HK-2 (cell line): ENCODE measurements around the gene CEACAM21.
"Not testable (repeated sequence)": the region's sequence is repeated elsewhere in the genome, so short reads cannot be mapped to it uniquely, and the experiment has no call there.

ENCODE experiments used
- DNase-seq: peaks from one replicate; pipeline ENCODE4 v3.0.0-alpha.2; 2018; ENCODE audit not compliant: unreplicated experiment

The CEACAM21 gene

DNA sequence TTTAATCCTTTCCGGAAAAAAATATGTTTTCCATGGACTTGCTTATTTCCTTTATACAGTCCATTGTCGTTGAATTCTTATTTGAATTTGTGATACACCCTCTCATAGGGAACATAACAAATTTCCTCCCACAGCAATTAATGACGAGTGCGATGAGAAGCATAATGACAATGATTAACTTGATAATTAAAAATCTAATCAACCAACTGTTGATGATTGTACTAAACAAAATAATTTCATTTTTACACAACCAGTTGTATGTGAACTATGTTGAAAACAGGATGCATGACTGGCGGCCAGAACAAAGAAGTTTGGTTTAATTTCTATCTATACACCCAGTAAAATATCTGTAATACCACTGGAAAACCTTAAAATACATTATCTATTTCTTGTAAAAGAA is 26.1 kb upstream of the CEACAM21 start:
- no peak for DNase-seq

DNA sequence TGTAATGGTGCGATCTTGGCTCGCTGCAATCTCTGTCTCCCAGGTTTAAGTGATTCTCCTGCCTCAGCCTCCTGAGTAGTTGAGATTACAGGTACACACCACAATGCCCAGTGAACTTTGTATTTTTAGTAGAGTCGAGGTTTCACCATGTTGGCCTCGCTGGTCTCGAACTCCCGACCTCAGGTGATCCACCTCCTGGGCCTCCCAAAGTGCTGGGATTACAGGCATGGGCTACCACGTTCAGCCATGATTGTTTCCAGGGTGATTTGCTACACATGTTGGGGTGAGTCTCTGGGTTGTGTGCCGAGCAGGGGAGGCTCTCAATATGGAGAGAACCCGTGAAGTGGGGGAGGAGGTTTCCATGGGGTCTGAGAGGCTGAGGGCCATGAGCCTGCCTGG is 24.8 kb upstream of the CEACAM21 start:
- DNase-seq: no peak

DNA sequence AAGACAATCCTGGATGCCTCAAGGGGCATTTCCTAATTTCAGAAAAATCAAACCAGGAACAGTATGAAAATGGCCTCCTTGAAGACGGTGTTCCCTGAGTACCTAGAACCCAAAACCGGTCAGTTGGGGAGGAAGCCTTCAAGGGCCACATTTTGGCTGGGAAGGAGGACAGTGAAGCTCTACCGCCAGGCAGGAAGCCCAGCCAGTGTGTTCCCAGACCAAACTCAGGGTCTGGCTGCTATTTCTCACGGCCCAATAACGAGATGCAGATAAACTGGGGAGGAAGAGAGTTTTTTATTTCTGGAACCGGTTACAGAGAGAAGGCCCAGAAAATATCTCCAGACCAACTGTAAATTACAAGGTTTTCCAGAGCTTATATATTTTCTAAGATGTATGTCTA is 24.3 kb upstream of the CEACAM21 start:
- DNase-seq: no peak

DNA sequence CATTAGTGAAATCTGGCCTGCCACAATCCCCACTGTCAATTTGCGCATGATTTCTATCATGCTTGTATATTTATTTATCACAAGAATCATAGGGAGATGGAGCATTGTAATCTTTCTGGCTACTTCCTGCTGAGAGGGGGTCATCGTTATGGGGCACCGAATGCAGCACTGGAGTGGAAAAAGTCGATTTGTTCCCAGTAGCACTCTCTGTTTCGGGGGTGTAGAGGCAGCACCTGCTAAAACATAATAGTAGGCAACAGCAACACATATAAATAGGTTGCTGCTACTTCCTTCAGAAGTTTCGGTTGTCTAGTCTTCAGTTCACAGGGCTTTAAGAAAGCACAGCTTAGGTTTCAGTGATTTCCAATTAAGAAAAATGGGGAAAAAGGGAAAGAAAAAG is 23.4 kb upstream of the CEACAM21 start:
- DNase-seq: no peak

DNA sequence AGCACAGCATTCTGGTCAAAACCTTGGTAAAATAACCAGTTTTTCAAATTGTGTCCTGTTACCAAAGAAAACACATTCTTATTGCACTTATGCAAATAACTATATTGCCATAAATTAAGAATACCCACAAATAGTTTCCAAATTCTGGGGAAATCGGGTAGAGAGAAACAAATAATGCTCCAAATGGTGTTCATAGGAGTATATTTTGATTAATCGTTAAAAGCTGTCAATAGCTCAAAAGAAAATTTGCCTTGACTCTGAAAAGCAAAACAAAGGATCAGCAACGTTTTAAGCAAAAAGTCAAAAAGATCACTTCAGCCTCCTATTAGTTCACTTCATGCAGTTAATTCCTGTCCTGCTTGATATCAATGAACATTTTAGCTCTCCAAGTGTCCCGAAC is 22.2 kb upstream of the CEACAM21 start:
- no peak for DNase-seq

DNA sequence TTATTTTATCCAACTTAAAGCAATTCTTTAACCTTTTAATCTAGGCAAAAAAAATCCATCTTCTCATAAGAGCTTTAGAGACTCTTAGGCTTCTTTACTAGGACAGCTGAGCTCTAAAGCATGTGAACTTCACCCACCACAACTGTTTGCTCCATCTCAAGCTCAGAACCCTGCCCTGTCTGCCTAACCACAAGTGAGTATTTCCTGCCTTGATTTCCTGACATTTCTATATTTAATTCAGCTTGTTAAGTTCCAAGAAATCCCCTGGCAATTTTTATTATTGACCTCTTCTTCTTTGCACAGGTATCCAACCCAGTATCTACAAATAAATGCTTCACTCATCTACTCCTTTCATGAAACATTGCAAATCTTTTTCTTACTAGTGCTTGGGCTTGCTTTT is 21.1 kb upstream of the CEACAM21 start:
- DNase-seq: no peak

DNA sequence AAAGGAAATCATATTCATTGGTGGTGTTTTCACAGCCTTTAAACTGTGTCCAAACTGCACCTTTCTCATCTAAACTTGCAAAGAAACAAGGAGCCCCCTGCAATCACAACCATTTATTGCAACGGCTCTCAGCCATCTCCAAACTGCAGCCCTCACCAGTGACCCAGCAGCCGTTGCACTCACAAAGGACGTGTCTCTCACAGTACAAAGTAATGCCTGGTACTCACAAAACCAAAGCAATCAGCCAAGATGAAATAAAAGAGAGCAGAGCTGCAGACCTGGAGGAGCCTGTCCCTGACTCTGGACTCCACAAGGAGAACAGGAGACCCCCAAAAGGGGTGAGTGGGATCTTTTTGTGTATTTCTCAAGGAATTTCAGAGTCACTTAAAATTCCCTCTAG is 20.2 kb upstream of the CEACAM21 start:
- no peak for DNase-seq

DNA sequence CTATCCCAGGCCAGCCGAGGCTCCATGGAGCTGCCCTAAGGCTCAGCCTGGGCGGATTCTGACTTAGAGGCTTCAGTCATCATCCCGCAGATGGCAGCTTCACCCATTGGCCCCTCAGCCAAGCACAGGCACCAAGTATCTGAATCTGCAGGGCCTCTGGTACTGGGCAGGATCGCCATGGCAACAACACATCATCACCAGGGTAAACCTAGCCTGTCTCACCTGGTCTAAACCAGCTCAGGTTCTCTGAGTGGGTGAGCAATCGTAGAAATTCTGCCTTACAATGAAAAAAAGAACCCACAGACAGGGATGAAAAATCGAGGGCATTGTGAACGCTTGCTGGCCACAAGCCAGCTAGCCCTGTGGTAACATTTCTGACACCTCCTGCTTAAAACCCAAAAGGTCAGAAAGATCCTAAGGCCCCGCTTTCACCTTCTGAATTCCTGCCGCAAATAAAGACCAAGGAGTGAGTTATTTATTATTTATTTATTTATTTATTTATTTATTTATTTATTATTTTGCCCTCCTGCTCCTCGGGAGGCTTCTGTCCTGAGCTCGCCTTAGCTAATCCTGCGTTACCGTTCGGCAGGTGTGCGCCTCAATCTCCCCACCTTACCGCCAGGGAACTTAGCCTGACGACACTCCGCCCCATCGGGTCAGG is 12.0 kb upstream of the CEACAM21 start:
- no peak for DNase-seq

DNA sequence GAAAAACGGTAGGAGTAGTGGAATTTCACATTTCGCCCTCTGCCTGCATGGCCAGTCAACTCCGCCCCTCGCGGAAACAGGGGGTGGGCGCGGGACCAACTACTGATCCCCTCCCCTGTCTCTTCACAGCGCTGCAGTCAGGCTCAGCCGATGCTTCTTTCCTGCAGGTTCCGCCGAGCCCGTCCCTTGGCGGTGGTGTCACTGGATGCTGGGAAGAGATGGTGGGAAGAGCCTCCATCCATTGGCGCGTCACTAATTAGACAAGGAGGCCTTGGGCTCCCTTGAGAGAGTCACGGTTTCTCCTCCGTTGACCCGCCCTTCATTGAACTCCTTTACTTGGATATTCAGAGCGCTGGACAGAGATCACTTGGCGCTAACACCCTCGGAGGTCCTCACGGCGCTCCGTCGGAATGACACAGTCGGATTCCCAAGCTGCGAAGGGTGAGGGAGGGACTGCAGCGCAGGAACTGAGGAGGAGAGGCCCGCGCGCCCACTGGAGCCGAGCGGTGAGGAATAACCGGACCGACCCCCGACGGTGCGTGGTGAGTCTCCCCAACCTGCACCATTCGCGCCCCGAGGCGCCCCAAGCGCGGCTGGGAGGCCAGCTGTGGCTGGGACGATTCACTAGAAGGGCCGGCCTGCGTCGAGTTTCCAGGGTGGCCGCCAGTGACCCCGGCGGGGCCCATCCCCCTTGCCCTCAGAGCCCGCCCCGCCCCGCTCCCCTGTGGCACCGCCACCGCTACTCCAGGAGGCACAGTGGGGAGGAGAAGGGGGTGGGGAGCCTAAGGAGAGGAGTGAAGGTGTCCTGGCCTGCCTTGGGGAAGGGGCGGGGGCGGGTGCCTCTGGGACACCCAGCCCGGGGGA is 11.2 kb upstream of the CEACAM21 start:
- DNase-seq: no peak

DNA sequence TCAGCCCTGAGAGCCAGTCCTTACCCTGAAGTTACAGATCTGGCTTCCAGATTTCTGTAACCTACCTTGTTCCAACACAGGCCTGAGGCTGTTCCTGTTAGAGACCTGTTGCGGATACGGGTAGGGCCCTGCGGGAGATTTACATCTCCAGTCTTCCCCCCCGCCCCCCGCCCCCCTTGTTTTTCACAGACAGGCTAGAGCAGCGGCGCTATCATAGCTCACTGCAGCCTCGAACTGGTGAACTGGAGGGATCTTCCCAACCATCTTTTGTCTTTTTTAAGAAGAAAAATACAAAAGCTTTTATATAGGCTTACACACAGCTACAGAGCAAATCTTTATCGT is 10.6 kb upstream of the CEACAM21 start:
- DNase-seq: no peak

DNA sequence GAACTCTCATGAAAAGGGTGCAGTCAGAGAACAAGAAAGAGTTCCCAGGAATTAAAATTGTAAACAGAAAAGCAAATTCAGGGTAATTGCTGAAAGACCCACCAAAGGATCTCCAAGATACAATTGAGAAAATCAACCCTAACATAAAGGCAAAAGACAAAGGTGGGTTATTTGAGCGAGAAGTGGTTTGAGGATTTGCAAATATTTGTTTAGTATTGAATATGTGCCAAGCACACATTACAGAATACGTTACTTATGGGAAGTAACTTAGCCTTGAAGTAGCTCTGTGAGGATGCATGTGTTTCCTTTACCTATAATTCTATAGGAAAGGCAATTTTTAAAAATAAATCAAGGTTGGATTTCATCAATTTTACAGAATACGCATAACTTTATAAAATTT is 10.0 kb upstream of the CEACAM21 start:
- no peak for DNase-seq

DNA sequence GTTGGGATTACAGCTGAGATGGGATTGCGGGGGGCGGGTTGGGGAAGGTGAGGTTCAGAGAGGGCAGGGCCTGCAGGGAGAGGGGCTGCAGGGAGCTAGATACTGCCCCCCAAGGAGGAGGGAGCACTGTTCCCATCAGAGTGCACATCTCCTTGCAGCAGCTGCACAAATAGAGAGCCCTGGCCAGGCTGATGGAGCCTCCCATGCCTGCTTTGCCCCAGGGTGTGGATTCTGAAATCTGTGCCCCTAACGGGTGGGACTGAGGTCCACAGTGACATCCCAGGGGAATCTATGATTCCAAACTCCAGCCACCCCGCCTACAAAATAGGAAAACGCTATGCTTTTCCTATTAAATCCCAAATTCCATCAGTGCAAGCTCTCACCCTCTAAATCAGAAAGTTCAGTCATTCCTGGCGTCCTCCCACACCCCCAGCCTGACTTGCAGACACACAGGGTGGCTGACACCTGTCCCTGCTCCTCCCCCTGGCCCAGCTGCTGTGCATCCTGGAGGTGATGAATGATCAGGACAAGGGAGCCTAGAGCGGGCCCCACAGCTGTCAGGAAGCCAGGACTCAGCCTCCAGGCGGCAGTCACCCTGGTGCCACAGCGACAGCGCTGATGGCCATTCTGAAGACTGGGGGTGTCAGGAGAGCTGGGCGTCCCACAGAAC is 6.3 kb upstream of the CEACAM21 start:
- no peak for DNase-seq

DNA sequence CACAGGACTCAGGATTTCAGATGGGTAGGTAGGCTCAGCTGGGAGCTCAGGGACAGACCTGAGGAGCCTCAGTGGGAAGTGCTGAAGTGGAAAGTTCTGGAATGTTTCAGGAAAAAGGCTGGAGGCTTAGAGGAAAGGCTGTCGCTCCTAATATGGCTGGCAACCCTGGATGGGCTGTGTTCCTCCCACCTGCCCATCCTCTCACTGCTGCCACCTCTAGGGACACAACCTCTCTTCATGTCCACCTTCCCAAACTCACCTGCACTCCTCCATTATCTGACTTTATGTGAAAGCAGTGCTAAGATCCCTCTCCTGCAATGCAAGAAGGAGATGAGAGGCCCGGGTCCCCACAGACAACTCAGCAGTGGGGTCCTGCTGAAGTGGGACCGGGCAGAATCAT is 5.8 kb upstream of the CEACAM21 start:
- no peak for DNase-seq

DNA sequence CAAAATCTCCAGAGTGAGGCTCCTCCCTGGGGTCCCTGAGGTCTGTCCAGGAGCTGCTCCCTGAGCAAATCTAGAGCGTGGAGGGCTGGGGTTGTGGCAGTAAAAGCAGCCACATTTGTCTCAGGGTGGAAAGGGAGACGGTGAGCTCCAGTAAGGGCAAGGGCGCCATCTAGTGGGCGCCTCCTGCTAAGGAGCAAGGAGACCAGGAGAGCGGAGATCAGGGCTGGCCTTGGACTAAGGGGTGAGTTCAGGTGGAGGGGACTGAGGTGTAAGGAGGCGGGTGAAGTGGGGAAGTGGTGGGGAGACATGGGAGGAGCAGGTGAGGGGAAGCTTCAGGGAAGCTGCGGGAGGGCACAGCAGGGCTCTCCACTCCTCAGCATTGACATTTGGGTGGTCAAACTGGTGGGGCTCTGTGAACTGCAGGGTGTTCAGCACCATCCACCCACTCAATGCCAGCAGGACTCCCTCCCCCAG is 5.3 kb upstream of the CEACAM21 start:
- peak; percentile 76 for DNase-seq

DNA sequence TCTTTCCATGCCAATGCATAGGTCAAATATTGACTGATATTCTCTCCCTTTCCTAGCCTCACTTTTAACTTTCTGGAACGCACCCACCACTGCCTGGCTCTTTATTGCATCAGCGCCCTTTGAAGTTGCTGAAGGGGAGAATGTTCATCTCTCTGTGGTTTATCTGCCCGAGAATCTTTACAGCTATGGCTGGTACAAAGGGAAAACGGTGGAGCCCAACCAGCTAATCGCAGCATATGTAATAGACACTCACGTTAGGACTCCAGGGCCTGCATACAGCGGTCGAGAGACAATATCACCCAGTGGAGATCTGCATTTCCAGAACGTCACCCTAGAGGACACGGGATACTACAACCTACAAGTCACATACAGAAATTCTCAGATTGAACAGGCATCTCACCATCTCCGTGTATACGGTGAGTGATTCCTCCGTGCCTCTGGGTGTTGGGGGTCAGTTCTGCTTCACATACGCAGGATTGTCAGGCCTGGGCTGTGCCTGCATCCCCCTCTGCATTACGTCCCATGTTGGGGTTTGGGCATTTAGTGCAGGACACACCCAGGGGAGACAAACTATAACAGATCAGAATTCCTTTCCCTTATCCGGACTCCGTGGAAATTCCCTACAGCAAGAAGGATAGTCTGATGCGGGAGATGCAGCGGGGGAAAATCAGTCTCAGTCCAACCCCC is 1.3 kb downstream of the CEACAM21 start:
- no peak for DNase-seq

DNA sequence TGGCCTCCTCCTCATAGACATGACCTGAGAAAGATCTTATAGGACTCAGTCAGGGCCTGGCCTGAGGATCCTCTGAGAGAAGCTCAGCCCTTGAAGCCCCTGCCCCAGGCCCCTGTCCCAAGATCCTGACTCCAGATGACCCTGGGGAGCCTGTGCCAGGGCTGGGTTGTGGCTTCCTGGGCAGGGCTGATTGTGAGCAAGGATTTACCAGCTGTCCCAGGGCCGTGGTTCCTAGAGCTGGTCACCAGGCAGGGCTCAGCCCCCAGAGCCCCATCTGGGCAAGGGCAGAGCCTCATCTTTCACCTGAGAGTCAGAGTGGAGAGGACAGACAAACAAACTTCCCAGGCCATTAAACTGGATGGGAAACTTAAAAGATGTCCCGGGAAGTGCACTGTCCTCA is 1.9 kb downstream of the CEACAM21 start:
- no peak for DNase-seq

DNA sequence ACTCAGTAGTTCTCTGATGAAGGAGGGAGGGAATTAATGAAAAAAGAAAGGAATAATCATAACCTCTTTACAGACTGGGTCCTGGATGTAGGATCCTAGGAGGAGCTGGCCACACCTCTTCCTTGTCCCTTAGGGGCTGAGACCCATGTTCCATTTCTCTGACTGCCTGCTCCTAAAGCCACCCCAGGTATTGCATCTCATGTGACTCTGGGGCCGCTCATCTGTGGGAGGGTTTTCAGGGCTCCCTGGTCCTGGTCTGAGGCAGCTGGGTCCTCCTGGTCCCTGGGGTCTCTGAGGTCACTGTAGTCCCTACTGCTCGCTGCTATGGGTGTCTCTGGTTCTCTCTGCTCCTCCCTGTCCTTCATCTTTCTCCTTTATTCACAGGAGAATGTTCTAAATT is 2.9 kb downstream of the CEACAM21 start:
- no peak for DNase-seq

DNA sequence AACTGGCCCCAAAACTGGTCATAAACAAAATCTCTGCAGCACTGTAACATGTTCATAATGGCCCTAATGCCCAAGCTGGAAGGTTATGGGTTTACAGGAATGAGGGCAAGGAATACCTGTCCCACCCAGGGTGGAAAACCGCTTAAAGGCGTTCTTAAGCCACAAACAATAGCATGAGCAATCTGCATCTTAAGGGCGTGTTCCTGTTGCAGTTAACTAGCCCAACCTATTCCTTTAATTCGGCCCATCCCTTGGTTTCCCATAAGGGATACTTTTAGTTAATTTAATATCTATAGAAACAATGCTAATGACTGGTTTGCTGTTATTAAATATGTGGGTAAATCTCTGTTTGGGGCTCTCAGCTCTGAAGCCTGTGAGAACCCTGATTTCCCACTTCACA is 5.1 kb downstream of the CEACAM21 start:
- not testable (repeated sequence) for DNase-seq

DNA sequence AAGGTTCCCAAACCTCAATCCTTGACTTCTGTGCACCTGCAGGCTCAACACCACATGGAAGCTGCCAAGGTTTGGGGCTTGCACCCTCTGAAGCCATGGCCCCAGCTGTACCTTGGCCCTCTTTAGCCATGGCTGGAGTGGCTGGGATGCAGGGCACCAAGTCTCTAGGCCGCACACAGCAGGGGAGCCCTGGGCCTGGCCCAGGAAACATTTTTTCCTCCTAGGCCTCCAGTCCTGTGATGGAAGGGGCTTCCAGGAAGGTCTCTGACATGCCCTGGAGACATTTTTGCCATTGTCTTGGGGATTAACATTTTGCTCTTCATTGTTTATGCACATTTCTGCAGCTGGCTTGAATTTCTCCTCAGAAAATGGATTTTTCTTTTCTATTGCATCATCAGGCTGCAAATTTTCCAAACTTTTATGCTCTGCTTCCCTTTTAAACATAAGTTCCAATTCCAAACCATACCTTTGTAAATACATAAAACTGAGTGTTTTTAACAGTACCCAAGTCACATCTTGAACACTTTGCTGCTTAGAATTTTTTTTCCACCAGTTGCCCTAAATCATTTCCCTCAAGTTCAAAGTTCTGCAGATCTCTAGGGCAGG is 6.7 kb downstream of the CEACAM21 start:
- not testable (repeated sequence) for DNase-seq

DNA sequence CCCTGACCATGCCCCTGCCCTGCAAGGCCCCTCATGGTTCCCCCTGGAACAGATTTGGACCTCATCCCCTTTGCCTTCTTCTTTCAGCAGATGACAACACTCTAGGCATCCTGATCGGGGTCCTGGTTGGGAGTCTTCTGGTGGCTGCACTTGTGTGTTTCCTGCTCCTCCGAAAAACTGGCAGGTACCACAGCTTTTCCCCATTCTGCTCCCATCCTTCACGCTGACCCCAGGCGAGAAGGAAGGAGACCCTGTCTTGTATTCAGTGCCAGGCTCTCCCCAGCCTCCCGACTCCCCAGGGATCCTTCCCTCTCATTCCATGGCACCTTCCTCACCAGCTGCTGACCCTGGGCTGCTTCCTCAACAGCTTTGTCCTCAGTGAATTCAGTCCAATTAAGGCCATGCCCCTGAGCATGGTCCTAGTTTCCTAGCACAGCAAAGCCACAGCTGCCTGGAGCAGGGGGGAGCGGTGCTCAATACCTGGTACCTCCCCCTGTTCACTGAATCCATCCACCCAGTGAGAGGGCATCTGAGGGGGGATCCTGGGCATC is 8.4 kb downstream of the CEACAM21 start:
- DNase-seq: no peak

DNA sequence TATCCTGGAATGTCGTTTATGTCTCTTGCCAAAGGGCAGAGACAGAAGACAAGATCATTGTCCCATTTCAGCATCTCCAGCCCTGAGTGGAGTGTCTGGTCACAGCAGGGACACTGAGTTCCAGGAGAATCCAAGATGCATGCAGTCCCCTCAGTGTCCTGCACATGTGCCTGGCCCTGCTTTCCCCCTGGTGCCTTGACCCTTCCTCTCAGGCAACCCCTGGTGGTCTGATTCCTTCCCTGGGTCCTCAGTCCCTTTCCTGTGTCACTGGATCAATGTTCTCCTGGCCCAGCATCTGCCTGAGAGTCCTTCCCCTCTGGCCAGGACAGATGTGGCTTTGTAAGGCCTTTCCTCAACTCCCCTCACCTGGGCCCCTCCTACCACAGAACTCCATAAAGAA is 9.0 kb downstream of the CEACAM21 start:
- DNase-seq: no peak

DNA sequence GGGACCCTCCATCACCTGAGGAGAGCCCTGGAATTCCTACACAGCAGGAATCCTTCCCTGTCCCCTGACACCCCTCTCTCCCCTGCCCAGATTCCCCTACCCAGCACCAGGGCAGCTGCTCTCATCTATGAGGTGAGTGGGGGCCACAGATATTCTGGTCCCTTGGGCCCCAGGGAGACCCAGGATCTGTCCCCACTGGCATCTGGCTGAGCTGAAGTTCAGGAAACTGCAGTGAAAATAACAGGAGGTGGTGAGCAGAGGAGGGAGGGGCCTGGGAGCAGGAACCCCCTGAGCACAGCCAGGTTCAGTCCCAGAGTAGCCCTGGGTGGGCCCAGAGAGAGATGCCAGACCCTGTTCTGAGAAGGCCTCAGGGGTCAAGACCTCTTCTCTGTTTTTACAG is 10.1 kb downstream of the CEACAM21 start:
- no peak for DNase-seq
